GM21423 (cell line): ENCODE data around the gene SPART.
"Not testable (repeated sequence)": the region's sequence is repeated elsewhere in the genome, so short reads cannot be mapped to it uniquely, and the experiment has no call there.

Experiments used
- ATAC-seq: cut with Tn5 transposase; IDR thresholded peaks from one replicate; pipeline ENCODE4 v1.9.1; 2021; ENCODE audit warnings: mild to moderate bottlenecking, moderate library complexity; ENCODE audit not compliant: unreplicated experiment

Gene SPART

DNA sequence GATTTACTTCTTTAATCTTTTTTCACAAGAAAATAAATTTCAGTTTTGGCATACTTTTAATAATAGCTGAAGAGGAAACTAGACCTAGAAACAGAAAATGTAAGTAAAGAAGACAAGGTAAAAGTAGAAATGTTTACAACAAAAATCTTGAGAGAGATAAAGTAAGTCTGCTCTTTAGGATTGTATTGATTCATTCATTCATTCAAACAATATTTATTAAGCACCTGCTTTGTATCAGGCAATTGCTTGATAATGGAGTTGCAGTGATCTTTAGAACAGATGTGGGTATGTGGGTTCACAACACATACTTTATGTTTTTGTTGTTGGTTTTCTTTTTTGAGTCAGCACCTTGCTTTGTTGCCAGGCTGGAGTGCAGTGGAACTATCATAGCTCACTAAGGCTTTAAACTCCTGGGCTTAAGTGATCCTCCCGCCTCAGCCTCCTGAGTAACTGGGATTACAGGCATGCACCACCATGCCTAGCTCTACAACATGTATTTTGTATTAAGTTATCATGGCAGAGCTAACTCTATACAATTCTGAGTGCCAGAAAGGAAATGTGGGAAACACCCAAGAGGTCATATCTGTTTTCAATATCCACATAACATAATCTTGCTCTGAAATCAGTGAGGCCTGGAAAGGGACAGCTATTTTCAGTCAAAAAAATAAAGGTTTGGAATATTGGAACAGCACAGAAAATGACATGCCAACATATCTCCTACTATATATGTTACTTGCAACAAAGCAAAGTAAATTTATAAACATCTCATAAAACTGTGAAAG is 8.8 kb upstream of the SPART start:
- no peak for ATAC-seq

DNA sequence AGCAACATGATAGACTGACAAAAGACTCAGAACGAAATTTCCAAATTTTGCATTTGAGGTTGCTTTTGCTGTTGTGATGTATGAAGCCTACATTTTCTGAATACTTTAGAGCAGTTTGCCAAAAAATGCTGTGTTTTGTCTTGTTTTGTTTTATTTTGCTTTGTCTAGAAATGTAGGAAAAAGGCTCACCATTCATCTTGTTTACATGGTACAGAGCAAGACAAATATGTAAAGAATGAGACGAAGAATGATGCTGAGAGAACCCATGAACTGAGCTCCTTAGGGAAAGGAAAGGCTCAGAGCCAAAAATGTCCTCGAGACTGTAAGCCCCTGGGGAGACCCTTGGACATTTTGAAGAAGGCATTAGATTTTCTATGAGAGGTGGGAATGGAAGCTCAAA is 6.8 kb upstream of the SPART start:
- ATAC-seq, result no peak

DNA sequence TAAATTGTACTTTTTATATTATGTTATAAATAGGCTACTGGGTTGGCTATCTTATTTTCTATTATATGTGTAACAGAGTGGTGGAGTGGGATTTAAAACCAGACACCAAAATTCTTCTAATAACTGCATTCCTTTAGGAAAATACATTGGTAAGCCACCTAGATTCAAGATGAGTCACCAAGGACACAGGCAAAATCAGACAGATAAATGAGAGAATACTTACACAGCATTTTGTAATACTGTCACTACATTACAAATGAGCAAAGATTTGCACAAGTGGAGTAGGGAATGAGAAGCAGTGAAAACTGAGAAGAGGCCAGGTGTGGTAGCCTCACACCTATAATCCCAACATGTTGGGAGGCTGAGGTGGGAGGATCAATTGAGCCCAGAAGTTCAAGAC is 6.2 kb upstream of the SPART start:
- ATAC-seq, result no peak

GRCh38 chr13:36347531-36348210 is 1.5 kb upstream of the SPART start:
- ATAC-seq, result no peak

DNA sequence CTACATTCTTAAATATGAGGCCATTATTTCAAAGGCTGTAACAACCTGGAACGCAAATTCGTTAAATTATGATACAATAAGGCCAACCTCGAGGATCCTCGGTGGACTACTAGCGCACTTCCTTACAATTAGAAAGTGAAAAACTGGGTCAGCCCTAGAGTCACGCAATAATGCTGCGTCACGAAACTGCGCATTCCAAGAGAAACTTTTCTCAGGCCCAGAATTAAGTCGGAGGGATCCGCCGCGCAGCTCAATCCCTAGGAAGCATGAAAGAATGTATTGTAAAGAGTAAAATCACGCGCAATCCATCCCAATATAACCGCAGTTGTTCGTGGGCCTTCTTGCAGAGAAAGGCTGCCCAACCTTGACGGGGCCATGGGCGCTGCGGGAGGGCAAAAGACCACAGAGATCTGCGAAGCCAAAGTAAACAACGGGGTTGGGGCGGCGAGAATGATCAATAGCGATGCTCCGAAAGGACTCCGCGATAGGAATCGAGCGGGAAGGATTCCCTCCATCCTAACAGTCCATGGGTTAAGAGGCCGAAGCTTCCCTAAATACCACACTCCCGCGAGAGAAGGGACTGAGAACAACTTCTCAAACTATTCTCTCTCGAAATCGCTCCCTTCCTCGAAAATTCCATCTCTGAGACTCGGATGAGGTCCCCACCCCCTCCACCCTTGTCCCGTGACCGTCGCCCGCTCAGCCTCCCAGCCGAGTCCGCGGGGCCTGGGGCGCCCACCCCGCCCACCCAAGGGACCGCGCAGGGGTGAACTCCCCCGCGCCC is 564 bp downstream of the SPART start:
- no peak for ATAC-seq

GRCh38 chr13:36344886-36345437 is 1.2 kb downstream of the SPART start:
- peak; percentile 46 for ATAC-seq

- ATAC-seq, result no peak
Measured at GRCh38 chr13:36344173-36344572, 2.0 kb downstream of the SPART start.

DNA sequence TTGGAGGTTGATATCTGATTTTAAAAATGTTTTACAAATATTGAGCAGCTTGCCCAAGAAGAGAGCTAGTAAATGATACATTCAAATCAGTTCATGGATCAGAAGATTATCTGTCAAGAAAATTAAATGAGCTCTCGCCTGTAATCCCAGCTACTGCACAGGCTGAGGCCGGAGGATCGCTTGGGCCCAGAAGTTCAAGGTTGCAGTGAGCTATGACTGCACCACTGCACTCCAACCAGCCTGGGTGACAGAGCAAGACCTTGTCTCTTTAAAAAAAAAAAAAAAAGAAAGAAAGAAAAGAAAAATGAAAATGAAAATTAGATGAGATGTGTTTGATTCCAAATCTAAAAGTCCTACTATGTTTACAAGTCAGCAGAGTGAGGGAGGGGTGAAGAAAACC is 2.4 kb downstream of the SPART start:
- ATAC-seq, result no peak

- no peak for ATAC-seq
Measured at GRCh38 chr13:36342715-36343114, 3.5 kb downstream of the SPART start.

DNA sequence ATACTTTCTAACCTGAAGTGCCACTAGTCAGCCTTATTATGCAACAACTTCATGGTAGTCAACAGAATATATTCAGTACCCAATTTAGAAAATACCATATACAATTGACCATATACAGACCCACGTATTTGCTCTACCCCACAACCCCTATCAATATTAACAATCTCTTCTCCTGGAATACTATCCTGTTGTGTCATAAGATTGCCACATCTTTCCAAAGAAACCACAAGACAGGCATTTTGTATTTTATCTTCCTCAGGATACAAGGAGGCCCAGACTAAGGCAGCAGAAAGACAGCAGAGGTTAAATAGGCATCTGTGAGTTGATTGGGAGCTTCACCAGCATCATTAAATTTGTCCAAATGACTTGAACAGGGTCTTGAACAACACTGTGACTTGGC is 4.5 kb downstream of the SPART start:
- ATAC-seq, result no peak

DNA sequence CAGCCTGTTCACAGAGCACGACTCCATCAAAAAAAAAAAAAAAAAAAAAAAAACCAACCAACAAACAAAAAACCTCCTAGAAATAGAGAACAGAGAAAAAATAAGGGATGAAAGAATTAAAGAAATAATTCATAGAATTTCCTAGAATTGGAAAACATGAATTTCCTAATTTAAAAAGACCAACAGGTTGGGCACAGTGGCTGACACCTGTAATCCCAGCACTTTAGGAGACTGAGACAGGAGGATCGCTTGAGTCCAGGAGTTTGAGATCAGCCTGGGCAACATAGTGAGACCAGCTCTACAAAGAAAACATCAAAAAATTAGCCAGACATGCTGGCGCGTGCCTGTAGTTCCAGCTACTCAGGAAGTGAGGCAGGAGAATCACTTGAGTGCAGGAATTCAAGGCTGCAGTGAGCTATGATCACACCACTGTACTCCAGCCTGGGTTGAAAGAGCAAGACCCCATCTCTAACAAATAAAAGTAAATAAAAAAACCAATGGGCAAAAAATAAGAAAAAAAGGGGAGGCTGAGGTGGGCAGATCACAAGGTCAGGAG is 6.5 kb downstream of the SPART start:
- no peak for ATAC-seq

GRCh38 chr13:36337938-36338641 is 8.1 kb downstream of the SPART start:
- no peak for ATAC-seq

GRCh38 chr13:36332986-36333385 is 13.2 kb downstream of the SPART start:
- ATAC-seq, result no peak

- not testable (repeated sequence) for ATAC-seq
Measured at GRCh38 chr13:36332255-36332654, 13.9 kb downstream of the SPART start.

DNA sequence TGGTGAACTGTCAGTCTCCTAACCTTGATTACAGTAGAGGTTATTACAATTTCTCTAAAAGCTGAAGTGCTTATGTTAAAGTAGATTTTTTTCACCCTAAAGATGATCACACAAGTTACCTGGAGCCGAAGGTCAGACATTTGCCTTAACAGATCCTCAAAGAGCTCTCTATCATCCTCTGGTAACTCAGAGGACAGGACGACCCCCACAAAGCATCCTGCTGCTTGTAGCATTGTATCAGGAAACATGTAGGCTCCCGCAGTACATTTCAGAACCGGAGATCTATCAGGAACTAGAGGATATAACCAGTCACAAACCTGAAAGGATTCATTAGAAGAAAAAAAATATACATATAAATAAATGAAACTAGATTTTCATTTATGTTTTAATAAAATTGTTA is 14.9 kb downstream of the SPART start:
- ATAC-seq, result no peak

- ATAC-seq, result no peak
Measured at GRCh38 chr13:36329361-36329760, 16.8 kb downstream of the SPART start.

- ATAC-seq, result no peak
Measured at GRCh38 chr13:36328821-36329220, 17.4 kb downstream of the SPART start.

- ATAC-seq, result no peak
Measured at GRCh38 chr13:36325912-36326311, 20.3 kb downstream of the SPART start.

GRCh38 chr13:36324881-36325280 is 21.3 kb downstream of the SPART start:
- not testable (repeated sequence) for ATAC-seq

- no peak for ATAC-seq
Measured at GRCh38 chr13:36323951-36324566, 22.1 kb downstream of the SPART start.
